ENCODE data around the gene NIPAL1.

DNA sequence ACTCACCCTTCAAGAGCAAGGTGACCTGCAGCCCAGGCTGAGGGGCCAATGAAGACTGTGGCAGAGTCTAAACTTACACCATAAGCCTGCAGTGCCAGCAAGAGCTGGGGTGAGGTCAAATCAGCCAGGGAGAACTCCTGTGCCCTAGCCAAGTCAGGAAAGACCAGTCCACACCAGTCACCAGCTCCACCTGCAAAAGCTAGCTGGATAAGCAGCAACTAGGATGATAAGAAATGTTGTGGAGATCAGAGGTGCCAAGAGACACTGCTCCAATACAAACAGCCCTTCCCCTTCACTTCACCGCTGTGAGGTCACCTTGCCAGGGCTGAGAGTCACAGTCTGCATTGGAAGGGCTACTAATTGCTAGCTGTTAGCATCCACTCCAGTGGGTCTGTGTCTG, 31.3 kb downstream of the NIPAL1 start:
- TF ChIP-seq, protein P1, sequence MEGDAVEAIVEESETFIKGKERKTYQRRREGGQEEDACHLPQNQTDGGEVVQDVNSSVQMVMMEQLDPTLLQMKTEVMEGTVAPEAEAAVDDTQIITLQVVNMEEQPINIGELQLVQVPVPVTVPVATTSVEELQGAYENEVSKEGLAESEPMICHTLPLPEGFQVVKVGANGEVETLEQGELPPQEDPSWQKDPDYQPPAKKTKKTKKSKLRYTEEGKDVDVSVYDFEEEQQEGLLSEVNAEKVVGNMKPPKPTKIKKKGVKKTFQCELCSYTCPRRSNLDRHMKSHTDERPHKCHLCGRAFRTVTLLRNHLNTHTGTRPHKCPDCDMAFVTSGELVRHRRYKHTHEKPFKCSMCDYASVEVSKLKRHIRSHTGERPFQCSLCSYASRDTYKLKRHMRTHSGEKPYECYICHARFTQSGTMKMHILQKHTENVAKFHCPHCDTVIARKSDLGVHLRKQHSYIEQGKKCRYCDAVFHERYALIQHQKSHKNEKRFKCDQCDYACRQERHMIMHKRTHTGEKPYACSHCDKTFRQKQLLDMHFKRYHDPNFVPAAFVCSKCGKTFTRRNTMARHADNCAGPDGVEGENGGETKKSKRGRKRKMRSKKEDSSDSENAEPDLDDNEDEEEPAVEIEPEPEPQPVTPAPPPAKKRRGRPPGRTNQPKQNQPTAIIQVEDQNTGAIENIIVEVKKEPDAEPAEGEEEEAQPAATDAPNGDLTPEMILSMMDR (IDR thresholded peaks at IDR 0.05; ENCODE audit: insufficient read depth, low read depth, low read length): no peak
- TF ChIP-seq EZH2 (IDR thresholded peaks at IDR 0.05; ENCODE audit: insufficient read depth, low read length): no peak

All from astrocyte (in vitro differentiated cells and primary cell).